ENCODE data around the gene TRIO. TPM values are rescaled to one million over a fixed set of nuclear protein-coding genes. Genes with fewer than 3 reads are reported as not detected.

TRIO gene
- polyA plus RNA-seq, 1 of the 3 experiments (the other 2 are of a cell fraction), result 229 TPM

DNA sequence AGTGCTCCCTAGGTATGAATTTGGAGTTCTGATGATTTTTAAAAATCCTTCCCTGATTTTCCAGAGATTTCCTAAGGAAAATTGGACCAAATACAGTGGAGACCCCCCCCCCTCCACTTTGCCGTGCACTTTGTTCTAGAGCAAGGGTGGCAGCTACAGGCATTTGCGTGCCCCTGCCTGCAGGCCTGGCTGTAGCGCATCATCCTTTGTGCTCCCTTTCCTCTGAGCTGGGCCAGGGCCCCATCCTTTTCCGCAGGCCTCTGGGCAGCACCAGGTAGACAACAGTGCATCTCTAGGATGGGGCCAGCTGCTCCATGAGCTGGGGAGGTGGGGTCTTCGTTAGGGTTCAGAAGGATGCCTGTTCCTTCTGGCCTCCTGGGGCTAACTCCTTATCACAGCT lies 39.6 kb downstream of the TRIO start:
- peaks cover 50% of the 10 kb centered on the region for H4K20me1 ChIP-seq (ENCODE audit: insufficient read depth)
- H3K27me3 ChIP-seq (ENCODE audit: insufficient read depth), result no peaks in the 10 kb centered on the region
- H3K36me3 ChIP-seq (replicated peaks in 1 of 2; ENCODE audit: control insufficient read depth in 1 of 2, insufficient read depth in 2 of 2, low read length in 1 of 2), result no peaks in the 10 kb centered on the region
- H3K9ac ChIP-seq, result no peak overlapping the region; the same call in 1 of the 2 replicates
- POLR2A ChIA-PET, result interaction anchor here (0.9 kb wide), 1 partner anchor 68 kb away, joined by 4 read pairs; no protein-coding TSS in a partner anchor
- peak overlapping the region; percentile 14 to 94; a peak in 3 of 4 replicates for H3K27ac ChIP-seq (ENCODE audit: low read depth in 2 of 2, low read length in 1 of 2)
- peaks cover 60% of the 10 kb centered on the region for H3F3A ChIP-seq (replicated peaks; ENCODE audit: insufficient read depth)
- H3K4me2 ChIP-seq, result no peak overlapping the region
- no peaks in the 10 kb centered on the region for H3K9me2 ChIP-seq
- no peak overlapping the region for H3K4me3 ChIP-seq (ENCODE audit: low read depth in 2 of 2, low read length in 1 of 2)
- DNase-seq, result no peak
- CTCF ChIA-PET, result no interaction called here
- peaks cover 100% of the 10 kb centered on the region for H3K79me2 ChIP-seq (ENCODE audit: insufficient read depth)
- no peak overlapping the region for H2AFZ ChIP-seq (ENCODE audit: low read depth)
- H3K4me1 ChIP-seq (ENCODE audit: control insufficient read depth in 1 of 2, insufficient read depth in 2 of 2, low read depth in 1 of 2, low read length in 1 of 2), result peaks cover 63 to 92% of the 10 kb centered on the region in 2 experiments
- no peaks in the 10 kb centered on the region for H3K9me3 ChIP-seq
- TF ChIP-seq GATA2 (CRISPR knock-in tag; IDR thresholded peaks at IDR 0.05) (no peak), TEAD4 (IDR thresholded peaks at IDR 0.05; ENCODE audit: borderline replicate concordance, insufficient read depth) (no peak), EP300 (IDR thresholded peaks at IDR 0.05; ENCODE audit: borderline replicate concordance in 1 of 2, low read depth in 1 of 2, low read length in 1 of 2) (no peak)
- 79% methylated on average over 5 of the region's 5 CpGs for WGBS (ENCODE audit: low lambda C conversion rate)

DNA sequence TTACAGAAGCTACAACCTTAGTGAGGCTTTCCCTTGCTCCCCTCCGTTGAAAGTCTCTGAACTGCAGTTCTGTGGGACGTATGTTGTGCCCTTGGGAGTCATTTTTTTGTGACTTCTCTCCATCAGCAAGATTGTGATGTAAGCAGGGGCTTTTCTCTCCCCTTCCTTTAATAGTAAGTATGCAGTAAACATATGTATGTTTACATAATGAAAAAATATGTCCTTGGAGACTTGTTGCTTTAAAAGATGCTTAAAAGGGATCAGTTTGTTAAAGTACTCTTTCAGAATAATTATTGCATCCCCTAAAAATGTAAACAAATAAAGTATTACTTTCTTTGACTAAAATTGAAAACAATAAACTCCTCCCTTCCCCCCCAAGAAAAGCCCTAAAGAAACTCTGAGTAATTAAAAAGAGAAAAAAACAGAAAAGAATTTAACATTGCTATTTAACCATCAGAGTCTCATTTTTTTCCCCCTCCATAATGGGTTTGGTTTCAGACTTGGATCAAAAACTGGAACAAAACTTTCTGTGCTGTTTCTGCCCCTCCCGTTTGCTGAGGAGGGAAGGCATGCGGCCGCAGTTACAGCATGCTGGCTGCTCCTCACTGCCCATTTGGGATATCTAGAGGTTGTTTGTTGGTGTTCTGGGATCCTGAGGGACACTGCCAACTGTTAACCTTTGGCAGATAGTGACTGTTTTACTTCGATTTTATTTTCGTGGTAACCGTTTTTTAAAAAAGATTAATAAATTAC lies 40.2 kb downstream of the TRIO start:
- Histone ChIP-seq H3K4me2 (0 out of 2 replicates have a peak overlapping the region, but pooled peaks have one; percentile 75), H4K20me1 (ENCODE audit: insufficient read depth) (peaks cover 44% of the 10 kb centered on the region), H3K9me2 (no peaks in the 10 kb centered on the region), H3K9ac (no peak overlapping the region; the same call in 1 of the 2 replicates), H3F3A (replicated peaks; ENCODE audit: insufficient read depth) (peaks cover 61% of the 10 kb centered on the region), H3K27me3 (ENCODE audit: insufficient read depth) (no peaks in the 10 kb centered on the region), H3K79me2 (ENCODE audit: insufficient read depth) (peaks cover 100% of the 10 kb centered on the region), H2AFZ (ENCODE audit: low read depth) (no peak overlapping the region), H3K27ac (ENCODE audit: low read depth in 2 of 2, low read length in 1 of 2) (peak overlapping the region; percentile 41 to 94; a peak in 3 of 4 replicates), H3K36me3 (replicated peaks in 1 of 2; ENCODE audit: control insufficient read depth in 1 of 2, insufficient read depth in 2 of 2, low read length in 1 of 2) (no peaks in the 10 kb centered on the region), H3K9me3 (no peaks in the 10 kb centered on the region), H3K4me1 (ENCODE audit: control insufficient read depth in 1 of 2, insufficient read depth in 2 of 2, low read depth in 1 of 2, low read length in 1 of 2) (peaks cover 59 to 91% of the 10 kb centered on the region in 2 experiments), H3K4me3 (ENCODE audit: low read depth in 2 of 2, low read length in 1 of 2) (no peak overlapping the region)
- ChIA-PET POLR2A (interaction anchor here (0.9 kb wide), 1 partner anchor 67 kb away, joined by 4 read pairs; no protein-coding TSS in a partner anchor), CTCF (no interaction called here)
- 72% methylated on average over 8 of the region's 8 CpGs for WGBS (ENCODE audit: low lambda C conversion rate)
- DNase-seq, result no peak
- TF ChIP-seq FOSL2 (IDR thresholded peaks at IDR 0.05; ENCODE audit: borderline replicate concordance, low read depth) (no peak), USF2 (IDR thresholded peaks at IDR 0.05; ENCODE audit: borderline replicate concordance, low read depth, low read length) (no peak), TEAD4 (IDR thresholded peaks at IDR 0.05; ENCODE audit: borderline replicate concordance, insufficient read depth) (no peak), CHD2 (IDR thresholded peaks at IDR 0.05; ENCODE audit: low read length, partially characterized antibody) (no peak), GABPA (IDR thresholded peaks at IDR 0.05; ENCODE audit: low read depth) (no peak), TAF1 (IDR thresholded peaks at IDR 0.05; ENCODE audit: borderline replicate concordance, low read depth, low read length) (no peak), FOXJ3 (CRISPR knock-in tag; IDR thresholded peaks at IDR 0.05) (no peak), REST (IDR thresholded peaks at IDR 0.05; ENCODE audit: low read depth, low read length) (no peak), RCOR1 (IDR thresholded peaks at IDR 0.05; ENCODE audit: low read length) (no peak), POLR2AphosphoS5 (IDR thresholded peaks at IDR 0.05; ENCODE audit: low read depth, low read length) (no peak), RFX5 (IDR thresholded peaks at IDR 0.05; ENCODE audit: low read length) (no peak), EZH2phosphoT487 (IDR thresholded peaks at IDR 0.05; ENCODE audit: borderline replicate concordance, low read depth) (no peak), JUND (IDR thresholded peaks at IDR 0.05) (no peak), FOXM1 (IDR thresholded peaks at IDR 0.05; ENCODE audit: low read depth) (no peak), EP300 (IDR thresholded peaks at IDR 0.05; ENCODE audit: borderline replicate concordance in 1 of 2, low read depth in 1 of 2, low read length in 1 of 2) (no peak)
- TF ChIP-seq, protein P1, sequence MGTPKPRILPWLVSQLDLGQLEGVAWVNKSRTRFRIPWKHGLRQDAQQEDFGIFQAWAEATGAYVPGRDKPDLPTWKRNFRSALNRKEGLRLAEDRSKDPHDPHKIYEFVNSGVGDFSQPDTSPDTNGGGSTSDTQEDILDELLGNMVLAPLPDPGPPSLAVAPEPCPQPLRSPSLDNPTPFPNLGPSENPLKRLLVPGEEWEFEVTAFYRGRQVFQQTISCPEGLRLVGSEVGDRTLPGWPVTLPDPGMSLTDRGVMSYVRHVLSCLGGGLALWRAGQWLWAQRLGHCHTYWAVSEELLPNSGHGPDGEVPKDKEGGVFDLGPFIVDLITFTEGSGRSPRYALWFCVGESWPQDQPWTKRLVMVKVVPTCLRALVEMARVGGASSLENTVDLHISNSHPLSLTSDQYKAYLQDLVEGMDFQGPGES (IDR thresholded peaks at IDR 0.05; ENCODE audit: low read depth, low read length), result no peak
- TF ChIP-seq, protein P2, sequence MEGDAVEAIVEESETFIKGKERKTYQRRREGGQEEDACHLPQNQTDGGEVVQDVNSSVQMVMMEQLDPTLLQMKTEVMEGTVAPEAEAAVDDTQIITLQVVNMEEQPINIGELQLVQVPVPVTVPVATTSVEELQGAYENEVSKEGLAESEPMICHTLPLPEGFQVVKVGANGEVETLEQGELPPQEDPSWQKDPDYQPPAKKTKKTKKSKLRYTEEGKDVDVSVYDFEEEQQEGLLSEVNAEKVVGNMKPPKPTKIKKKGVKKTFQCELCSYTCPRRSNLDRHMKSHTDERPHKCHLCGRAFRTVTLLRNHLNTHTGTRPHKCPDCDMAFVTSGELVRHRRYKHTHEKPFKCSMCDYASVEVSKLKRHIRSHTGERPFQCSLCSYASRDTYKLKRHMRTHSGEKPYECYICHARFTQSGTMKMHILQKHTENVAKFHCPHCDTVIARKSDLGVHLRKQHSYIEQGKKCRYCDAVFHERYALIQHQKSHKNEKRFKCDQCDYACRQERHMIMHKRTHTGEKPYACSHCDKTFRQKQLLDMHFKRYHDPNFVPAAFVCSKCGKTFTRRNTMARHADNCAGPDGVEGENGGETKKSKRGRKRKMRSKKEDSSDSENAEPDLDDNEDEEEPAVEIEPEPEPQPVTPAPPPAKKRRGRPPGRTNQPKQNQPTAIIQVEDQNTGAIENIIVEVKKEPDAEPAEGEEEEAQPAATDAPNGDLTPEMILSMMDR (IDR thresholded peaks at IDR 0.05), result no peak
